Liver (tissue), 9 donors: ENCODE data around the gene ROBO3. TPM values are rescaled to one million over a fixed set of nuclear protein-coding genes. Genes with fewer than 3 reads are reported as not detected.

ENCODE experiments used
- DNase-seq: peaks from one replicate; pipeline ENCODE4 v3.0.0-alpha.2; 2017; ENCODE audit warnings: low spot score
- H3K27ac ChIP-seq, 2 donors: one replicate each; pipeline ENCODE4 v1.7.0; 2013; ENCODE audit warnings: inconsistent platforms in 2 of 2, low read length in 2 of 2, control low read depth in 1 of 2, low read depth in 1 of 2, mild to moderate bottlenecking in 1 of 2
- H3K27me3 ChIP-seq, 4 donors: one replicate each; pipeline versions ENCODE4 v1.6.1 to v1.7.0; 2013; ENCODE audit warnings: low read length in 3 of 4, inconsistent platforms in 1 of 4, mild to moderate bottlenecking in 1 of 4, moderate library complexity in 1 of 4; ENCODE audit not compliant: control insufficient read depth in 4 of 4, insufficient read depth in 4 of 4
- H3K36me3 ChIP-seq, 4 donors: one replicate each; pipeline versions ENCODE4 v1.6.1 to v1.7.0; 2013; ENCODE audit warnings: low read length in 3 of 4, mild to moderate bottlenecking in 3 of 4, low read depth in 1 of 4, moderate library complexity in 1 of 4; ENCODE audit not compliant: control insufficient read depth in 4 of 4, insufficient read depth in 3 of 4
- H3K4me1 ChIP-seq, 4 donors: one replicate each; pipeline versions ENCODE4 v1.6.1 to v1.7.0; 2013; ENCODE audit warnings: low read length in 3 of 4, mild to moderate bottlenecking in 3 of 4, moderate library complexity in 1 of 4; ENCODE audit not compliant: control insufficient read depth in 4 of 4, insufficient read depth in 4 of 4
- H3K4me3 ChIP-seq, 3 donors: one replicate each; pipeline versions ENCODE4 v1.6.1 to v1.7.0; 2013; ENCODE audit warnings: low read length in 3 of 3, control low read depth in 1 of 3, low read depth in 1 of 3, mild to moderate bottlenecking in 1 of 3
- H3K9ac ChIP-seq, 2 donors: one replicate each; pipeline ENCODE4 v1.7.0; 2013; ENCODE audit warnings: low read length in 2 of 2, mild to moderate bottlenecking in 2 of 2, moderate library complexity in 2 of 2, control low read depth in 1 of 2, low read depth in 1 of 2
- H3K9me3 ChIP-seq, 4 donors: one replicate each; pipeline versions ENCODE4 v1.6.1 to v1.7.0; 2013; ENCODE audit warnings: low read length in 3 of 4; ENCODE audit not compliant: control insufficient read depth in 4 of 4
- ATF3 ChIP-seq: IDR thresholded peaks from 2 replicates; pipeline ENCODE4 v1.6.1; 2016; ENCODE audit warnings: antibody characterized with exemption
- CTCF ChIP-seq: fragments of 150-350 bp; IDR thresholded peaks from 2 replicates; pipeline ENCODE4 v1.5.1; 2017; ENCODE audit warnings: improper control_type of control experiment, low read depth, low read length; ENCODE audit not compliant: missing input control
- EGR1 ChIP-seq, 2 donors: IDR thresholded peaks; 2 replicates each; pipeline ENCODE4 v1.6.1; 2016 to 2018; ENCODE audit warnings: antibody characterized with exemption in 2 of 2, low read depth in 2 of 2
- GABPA ChIP-seq, 2 donors: IDR thresholded peaks in 1 of 2; conservative IDR thresholded peaks in 1 of 2; 2 replicates each; pipeline ENCODE4 v1.6.1; 2016; ENCODE audit warnings: antibody characterized with exemption in 2 of 2, mild to moderate bottlenecking in 1 of 2, moderate library complexity in 1 of 2
- HNF4G ChIP-seq: IDR thresholded peaks from 2 replicates; pipeline ENCODE4 v1.6.1; 2016; ENCODE audit warnings: antibody characterized with exemption
- JUND ChIP-seq, 2 donors: IDR thresholded peaks; 2 replicates each; pipeline ENCODE4 v1.6.1; 2016; ENCODE audit warnings: antibody characterized with exemption in 2 of 2
- MAX ChIP-seq: IDR thresholded peaks from 2 replicates; pipeline ENCODE4 v1.6.1; 2016; ENCODE audit warnings: antibody characterized with exemption
- RAD21 ChIP-seq, 2 donors: IDR thresholded peaks; 2 replicates each; pipeline ENCODE4 v1.6.1; 2016; ENCODE audit warnings: antibody characterized with exemption in 2 of 2, mild to moderate bottlenecking in 2 of 2
- REST ChIP-seq: IDR thresholded peaks from 2 replicates; pipeline ENCODE4 v1.6.1; 2016; ENCODE audit warnings: antibody characterized with exemption, mild to moderate bottlenecking
- RXRA ChIP-seq, 2 donors: IDR thresholded peaks; 2 replicates each; pipeline ENCODE4 v1.6.1; 2017 to 2018; ENCODE audit warnings: antibody characterized with exemption in 2 of 2, mild to moderate bottlenecking in 1 of 2
- SP1 ChIP-seq: IDR thresholded peaks from 2 replicates; pipeline ENCODE4 v1.6.1; 2018; ENCODE audit warnings: antibody characterized with exemption, mild to moderate bottlenecking
- TAF1 ChIP-seq: conservative IDR thresholded peaks from 2 replicates; pipeline ENCODE4 v1.6.1; 2016; ENCODE audit warnings: antibody characterized with exemption, mild to moderate bottlenecking
- ZBTB33 ChIP-seq: IDR thresholded peaks from 2 replicates; pipeline ENCODE4 v1.6.1; 2016; ENCODE audit warnings: antibody characterized with exemption
- WGBS: extraction: QIAGEN DNeasy Blood & Tissue Kit; methylation state at CpG from one replicate; pipeline ENCODE4 v1.1.7; 2013; 5-methylcytosine and 5-hydroxymethylcytosine counted together
- polyA plus RNA-seq, 2 donors: library from polyadenylated mRNA; stranded (reverse) in 1 of 2; unstranded in 1 of 2; fragments of 200-250 nt in 1 of 2; fragments of >200 nt in 1 of 2; fragmentation: Nextera tagmentation in 1 of 2; extraction: Ambion mirVana in 1 of 2; gene quantifications; one replicate each; pipeline versions ENCODE4 v1.2.1 to v1.2.3, GENCODE V29; 2013 to 2015
- total RNA-seq, 2 donors: library from RNA; depleted of rRNA; stranded (reverse); fragments of >200 nt; gene quantifications; one replicate each; pipeline ENCODE4 v1.2.3, GENCODE V29; 2014
- donor health status: healthy.
- donor health status: healthy.
- donor health status: healthy.
- donor health status: healthy.
- donor health status: healthy.

ROBO3 gene
- total and polyA plus RNA-seq, 4 donors, result 1.1 to 2.2 (median 1.4) TPM

GRCh38 chr11:124841840-124842239 lies 23.4 kb upstream of the ROBO3 start:
- peaks cover 7 to 13% (median 10%) of the 10 kb centered on the region in 4 donors for H3K4me1 ChIP-seq
- no peaks in the 10 kb centered on the region for H3K9me3 ChIP-seq
- no peak overlapping the region for H3K27ac ChIP-seq
- no peak for DNase-seq
- no peaks in the 10 kb centered on the region for H3K36me3 ChIP-seq
- 27% methylated on average over 2 of the region's 2 CpGs for WGBS
- no peak overlapping the region for H3K4me3 ChIP-seq
- TF ChIP-seq CTCF (no peak), SP1 (no peak), TAF1 (no peak), ZBTB33 (no peak), RXRA (IDR thresholded peaks at IDR 0.05) (no peak), ATF3 (no peak), EGR1 (IDR thresholded peaks at IDR 0.05; ENCODE audit: low read depth in 2 of 2) (no peak), RAD21 (IDR thresholded peaks at IDR 0.05) (no peak), HNF4G (no peak), JUND (IDR thresholded peaks at IDR 0.05) (no peak), REST (no peak), MAX (no peak), GABPA (IDR thresholded peaks at IDR 0.05 in 1 of 2, conservative IDR thresholded peaks at IDR 0.05 in 1 of 2) (no peak)
- H3K9ac ChIP-seq, result no peak overlapping the region
- peaks cover 10 to 58% (median 29%) of the 10 kb centered on the region in 4 donors for H3K27me3 ChIP-seq

- peaks cover 10 to 58% (median 30%) of the 10 kb centered on the region in 4 donors for H3K27me3 ChIP-seq
- no peak for TF ChIP-seq TAF1
- no peak for TF ChIP-seq ZBTB33
- TF ChIP-seq ATF3, result no peak
- no peak for TF ChIP-seq EGR1 (IDR thresholded peaks at IDR 0.05; ENCODE audit: low read depth in 2 of 2)
- TF ChIP-seq RXRA (IDR thresholded peaks at IDR 0.05), result no peak
- TF ChIP-seq CTCF, result no peak
- TF ChIP-seq JUND (IDR thresholded peaks at IDR 0.05), result no peak
- TF ChIP-seq REST, result no peak
Observed at GRCh38 chr11:124842305-124842704, 22.9 kb upstream of the ROBO3 start.

More at GRCh38 chr11:124842305-124842704, 22.9 kb upstream of the ROBO3 start:
- WGBS, result 22% methylated on average over 4 of the region's 4 CpGs
- H3K36me3 ChIP-seq, result no peaks in the 10 kb centered on the region
- H3K9ac ChIP-seq, result no peak overlapping the region
- no peak for DNase-seq
- no peaks in the 10 kb centered on the region for H3K9me3 ChIP-seq
- H3K27ac ChIP-seq, result no peak overlapping the region
- H3K4me3 ChIP-seq, result no peak overlapping the region
- peaks cover 7 to 13% (median 9%) of the 10 kb centered on the region in 4 donors for H3K4me1 ChIP-seq
